ENCODE measurements around the gene MAP3K9. TPM values are rescaled to one million over a fixed set of nuclear protein-coding genes. Genes with fewer than 3 reads are reported as not detected.

Gene MAP3K9
- total RNA-seq, 1 experiment from 2014 or later, result 21.4 TPM

DNA sequence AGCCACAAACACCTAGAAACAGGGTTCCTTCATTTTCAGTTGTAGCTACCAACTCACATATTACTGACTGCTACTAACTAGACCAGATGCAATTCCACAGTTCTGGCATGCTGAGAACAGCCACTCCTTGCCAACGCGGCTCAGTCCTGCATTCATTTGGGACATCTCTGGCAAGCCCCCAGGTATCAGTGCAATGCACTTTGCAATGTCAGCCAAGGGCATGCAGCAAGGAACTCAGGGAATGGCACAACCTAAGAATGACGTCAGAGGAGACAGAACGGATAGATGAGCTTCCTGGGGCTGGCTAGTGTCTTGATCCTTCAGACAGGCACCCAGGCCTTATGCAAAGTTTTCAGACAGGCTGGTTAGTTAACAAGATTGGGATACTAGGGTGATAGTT is 29.6 kb downstream of the MAP3K9 start:
- BruUV-seq (replicated peaks), result no TSS peak
- Histone ChIP-seq H3K9me2 (ENCODE audit: insufficient read depth) (no peaks in the 10 kb centered on the region), H3K36me3 (ENCODE audit: low read depth) (no peaks in the 10 kb centered on the region), H3K27me3 (ENCODE audit: insufficient read depth, low read depth) (no peaks in the 10 kb centered on the region), H3K9me3 (ENCODE audit: insufficient read depth, low read depth) (no peaks in the 10 kb centered on the region), H3K4me3 (no peak overlapping the region), H3K4me1 (replicated peaks; ENCODE audit: insufficient read depth) (peaks cover 15% of the 10 kb centered on the region), H4K20me1 (ENCODE audit: insufficient read depth) (no peaks in the 10 kb centered on the region), H3K79me2 (ENCODE audit: low read depth) (peaks cover 54% of the 10 kb centered on the region), H2AFZ (no peak overlapping the region), H3K4me2 (no peak overlapping the region), H3F3A (ENCODE audit: insufficient read depth, low read depth) (peaks cover 11% of the 10 kb centered on the region; the same call in 1 of the 2 replicates), H3K27ac (no peak overlapping the region)
- ChIA-PET POLR2A (ENCODE audit: unreplicated experiment) (no interaction called here), CTCF (no interaction called here)
- intact Hi-C loops (cut with micrococcal nuclease; ENCODE audit: unreplicated experiment), result no loop called here
- TF ChIP-seq CTCF (conservative IDR thresholded peaks at IDR 0.05) (no peak), EZH2 (IDR thresholded peaks at IDR 0.05; ENCODE audit: low read depth) (no peak)
- no peak for DNase-seq

DNA sequence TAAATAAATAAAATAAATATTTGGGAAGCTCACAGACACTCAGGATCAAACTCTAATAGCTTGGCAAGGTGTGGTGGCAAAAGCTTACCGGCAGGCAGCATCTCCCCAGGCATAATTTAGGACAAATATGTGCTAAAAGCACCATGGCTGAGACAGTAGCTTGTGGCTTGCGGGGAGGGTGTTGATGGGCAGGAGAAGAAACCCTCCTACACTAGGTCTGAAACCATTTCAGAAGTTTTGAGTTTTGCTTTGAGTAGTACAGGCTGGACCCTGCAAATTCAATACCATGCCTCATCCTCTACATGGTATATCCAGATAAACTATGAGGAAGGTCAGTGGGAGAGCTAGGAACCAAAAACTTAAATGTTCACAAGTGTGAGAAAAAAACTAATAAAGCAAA is 33.1 kb downstream of the MAP3K9 start:
- ChIA-PET POLR2A (ENCODE audit: unreplicated experiment) (no interaction called here), CTCF (no interaction called here)
- Histone ChIP-seq H3K27ac (no peak overlapping the region), H3K36me3 (ENCODE audit: low read depth) (no peaks in the 10 kb centered on the region; the same call in 1 of the 2 replicates), H3K9me3 (ENCODE audit: insufficient read depth, low read depth) (no peaks in the 10 kb centered on the region), H3K9me2 (ENCODE audit: insufficient read depth) (no peaks in the 10 kb centered on the region), H3K79me2 (ENCODE audit: low read depth) (peaks cover 54% of the 10 kb centered on the region), H3K27me3 (ENCODE audit: insufficient read depth, low read depth) (no peaks in the 10 kb centered on the region), H3K4me2 (no peak overlapping the region), H4K20me1 (ENCODE audit: insufficient read depth) (peaks cover under 1% of the 10 kb centered on the region; the same call in 1 of the 2 replicates), H3K4me1 (replicated peaks; ENCODE audit: insufficient read depth) (peaks cover 2% of the 10 kb centered on the region; the same call in 1 of the 2 replicates), H3K4me3 (no peak overlapping the region), H3F3A (ENCODE audit: insufficient read depth, low read depth) (peaks cover 4% of the 10 kb centered on the region; the same call in 1 of the 2 replicates), H2AFZ (no peak overlapping the region)
- BruUV-seq (replicated peaks), result no TSS peak
- DNase-seq, result no peak
- TF ChIP-seq EZH2 (IDR thresholded peaks at IDR 0.05; ENCODE audit: low read depth) (no peak), CTCF (conservative IDR thresholded peaks at IDR 0.05) (no peak)
- intact Hi-C loops (cut with micrococcal nuclease; ENCODE audit: unreplicated experiment), result no loop called here

DNA sequence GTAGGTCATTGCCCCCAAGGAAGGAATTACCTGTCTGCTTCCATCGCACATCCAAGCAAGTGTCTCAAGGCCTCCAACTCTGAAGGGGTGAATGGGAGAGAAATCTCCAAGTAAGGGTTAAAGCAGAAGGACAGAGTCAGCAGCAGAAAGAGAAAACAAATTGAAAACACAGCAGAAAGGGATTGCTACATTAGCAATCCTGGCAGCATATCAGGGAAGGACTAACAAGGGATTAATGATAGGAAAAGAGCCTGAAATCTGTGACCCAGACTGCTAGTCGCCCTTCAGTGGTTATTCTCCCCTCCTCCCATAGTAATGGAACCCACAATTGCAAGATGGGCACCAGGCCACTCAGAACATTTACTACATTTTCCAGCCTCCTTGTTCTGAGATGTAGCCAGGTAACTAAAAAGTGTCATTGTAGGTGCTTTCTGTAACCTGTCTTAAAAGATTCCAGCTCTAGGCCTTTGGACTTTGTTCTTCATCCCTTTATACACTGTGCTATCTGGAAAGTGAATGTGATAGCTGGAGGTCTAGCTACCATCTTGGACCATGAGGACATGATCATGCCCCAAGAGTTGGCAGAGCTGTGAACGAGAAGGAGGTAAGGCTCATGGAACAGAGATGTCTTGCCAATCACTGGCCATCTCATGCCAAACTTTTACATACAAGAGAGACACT is 36.0 kb downstream of the MAP3K9 start:
- H3K27me3 ChIP-seq (ENCODE audit: insufficient read depth, low read depth), result no peaks in the 10 kb centered on the region
- H3K4me2 ChIP-seq, result no peak overlapping the region
- H3K9me3 ChIP-seq (ENCODE audit: insufficient read depth, low read depth), result no peaks in the 10 kb centered on the region
- BruUV-seq (replicated peaks), result no TSS peak
- peaks cover 13% of the 10 kb centered on the region; the same call in 1 of the 2 replicates for H3K4me1 ChIP-seq (replicated peaks; ENCODE audit: insufficient read depth)
- no peaks in the 10 kb centered on the region for H3K9me2 ChIP-seq (ENCODE audit: insufficient read depth)
- peaks cover 5% of the 10 kb centered on the region; the same call in 1 of the 2 replicates for H4K20me1 ChIP-seq (ENCODE audit: insufficient read depth)
- no peak overlapping the region for H3K4me3 ChIP-seq
- ChIA-PET CTCF (no interaction called here), POLR2A (ENCODE audit: unreplicated experiment) (interaction anchor here (0.6 kb wide), 1 partner anchor 18 kb away, joined by 7 read pairs; no protein-coding TSS in a partner anchor)
- peaks cover 4% of the 10 kb centered on the region; the same call in 1 of the 2 replicates for H3K36me3 ChIP-seq (ENCODE audit: low read depth)
- no peak overlapping the region for H3K27ac ChIP-seq
- no peak for TF ChIP-seq CTCF (conservative IDR thresholded peaks at IDR 0.05)
- no peak for TF ChIP-seq EZH2 (IDR thresholded peaks at IDR 0.05; ENCODE audit: low read depth)
- H3F3A ChIP-seq (ENCODE audit: insufficient read depth, low read depth), result peaks cover 9% of the 10 kb centered on the region; the same call in 1 of the 2 replicates
- intact Hi-C loops (cut with micrococcal nuclease; ENCODE audit: unreplicated experiment), result no loop called here
- peaks cover 46% of the 10 kb centered on the region for H3K79me2 ChIP-seq (ENCODE audit: low read depth)
- DNase-seq, result no peak
- H2AFZ ChIP-seq, result no peak overlapping the region

All from PC-9 (cell line).